H4 (cell line): ENCODE data around the gene USP38. TPM values are rescaled to one million over a fixed set of nuclear protein-coding genes. Genes with fewer than 3 reads are reported as not detected.
"Not testable (repeated sequence)": the region's sequence is repeated elsewhere in the genome, so short reads cannot be mapped to it uniquely, and the experiment has no call there.

Experiments used
- DNase-seq: peaks from one replicate; pipeline ENCODE4 v3.0.0-alpha.2; 2015; ENCODE audit warnings: low spot score
- total RNA-seq: library from RNA; depleted of rRNA; stranded (reverse); fragments of >200 nt; shearing (Covaris generic); gene quantifications from 2 replicates; pipeline ENCODE4 v1.2.3, GENCODE V29; 2014; rRNA removed

The USP38 gene
- total RNA-seq, 1 experiment from 2014 or later: 12.7 TPM

GRCh38 chr4:143260750-143261149 lies 76.0 kb downstream of the USP38 start:
- DNase-seq: no peak

- DNase-seq: no peak
Measured at GRCh38 chr4:143262838-143263237, 78.1 kb downstream of the USP38 start.

GRCh38 chr4:143267690-143268089 lies 83.0 kb downstream of the USP38 start:
- DNase-seq: not testable (repeated sequence)

GRCh38 chr4:143270256-143270838 lies 85.6 kb downstream of the USP38 start:
- no peak for DNase-seq

Other genes with a start within 250 kb of the USP38 start
- 9.0 and 16.8 TPM in 2 replicates for gene GAB1, start 152.0 kb downstream of the USP38 start, total RNA-seq